Upper lobe of right lung (tissue), 1 donor: Measurements from ENCODE around the gene PPP3R1. TPM values are rescaled to one million over a fixed set of nuclear protein-coding genes. Genes with fewer than 3 reads are reported as not detected.

ENCODE experiments used
- ATAC-seq: fragments of 200-7000 bp; cut with Tn5 transposase; one replicate; pipeline ENCODE4 v1.9.1; 2020; ENCODE audit warnings: mild to moderate bottlenecking, moderate library complexity
- DNase-seq: peaks from one replicate; pipeline ENCODE4 v3.0.0-alpha.2; 2020
- H3K27ac ChIP-seq: fragments of 200-600 bp; one replicate; pipeline ENCODE4 v1.8.0; 2022
- H3K27me3 ChIP-seq: fragments of 200-600 bp; one replicate; pipeline ENCODE4 v1.8.0; 2022; ENCODE audit warnings: mild to moderate bottlenecking
- H3K36me3 ChIP-seq: fragments of 200-600 bp; one replicate; pipeline ENCODE4 v1.8.0; 2022
- H3K4me1 ChIP-seq: fragments of 200-600 bp; one replicate; pipeline ENCODE4 v1.8.0; 2022
- H3K4me3 ChIP-seq: fragments of 200-600 bp; one replicate; pipeline ENCODE4 v1.8.0; 2022; ENCODE audit warnings: mild to moderate bottlenecking
- H3K9me3 ChIP-seq: fragments of 200-600 bp; one replicate; pipeline ENCODE4 v1.8.0; 2022
- CTCF ChIP-seq: fragments of 200-600 bp; IDR thresholded peaks from one replicate; pipeline ENCODE4 v1.8.0; 2022; ENCODE audit warnings: antibody characterized with exemption
- intact Hi-C: fragments of 100-400 bp; cut with DNase I; formaldehyde crosslinking; loops from one replicate; pipeline ENCODE4 v1.11.0; 2022
- total RNA-seq: library from RNA; stranded (reverse); fragmentation: NEBNext Ultra II Directional; extraction: Animal tissue kit (Norgen Biotek cat#: 25700); gene quantifications from one replicate; pipeline ENCODE4 v1.2.1, GENCODE V29; 2021
- donor health status: DM: no; HTN: yes; CAD: no; lungs with severe emphysema.

Gene PPP3R1
- total RNA-seq, 1 donor from 2014 or later = 59.2 TPM

DNA sequence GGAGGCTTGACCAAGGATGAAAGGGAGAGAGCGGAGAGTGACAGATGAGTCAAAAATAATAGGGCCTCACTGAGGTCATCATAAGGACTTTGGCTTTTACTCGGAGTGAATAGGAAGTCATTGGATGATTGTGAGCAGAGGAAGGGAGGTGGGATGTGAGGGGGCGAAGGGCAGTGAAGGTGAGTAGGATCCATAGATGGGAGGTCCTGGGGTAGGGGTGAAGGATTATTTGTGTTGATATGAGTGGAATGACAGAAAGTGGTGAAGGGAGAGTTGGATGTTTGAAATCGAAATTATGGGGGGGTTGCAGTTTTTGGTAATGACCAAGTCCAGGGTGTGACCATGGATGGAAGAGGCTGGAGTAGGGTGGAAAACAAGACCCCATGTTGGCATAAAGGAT, 80.6 kb downstream of the PPP3R1 start:
- no peaks in the 10 kb centered on the region for H3K9me3 ChIP-seq
- TF ChIP-seq CTCF = no peak
- H3K4me3 ChIP-seq = no peak overlapping the region
- H3K4me1 ChIP-seq = no peaks in the 10 kb centered on the region
- DNase-seq (no peak), ATAC-seq (no peak)
- H3K27me3 ChIP-seq = no peaks in the 10 kb centered on the region
- intact Hi-C loops = no loop called here
- H3K27ac ChIP-seq = no peak overlapping the region
- H3K36me3 ChIP-seq = peaks cover 38% of the 10 kb centered on the region

- no peak overlapping the region for H3K4me3 ChIP-seq
- DNase-seq (no peak), ATAC-seq (no peak)
- intact Hi-C loops = no loop called here
- no peaks in the 10 kb centered on the region for H3K4me1 ChIP-seq
- no peak for TF ChIP-seq CTCF
- no peak overlapping the region for H3K27ac ChIP-seq
- H3K27me3 ChIP-seq = no peaks in the 10 kb centered on the region
- H3K9me3 ChIP-seq = no peaks in the 10 kb centered on the region
- peaks cover 40% of the 10 kb centered on the region for H3K36me3 ChIP-seq
Measured at GRCh38 chr2:68171146-68171545, 81.2 kb downstream of the PPP3R1 start.

DNA sequence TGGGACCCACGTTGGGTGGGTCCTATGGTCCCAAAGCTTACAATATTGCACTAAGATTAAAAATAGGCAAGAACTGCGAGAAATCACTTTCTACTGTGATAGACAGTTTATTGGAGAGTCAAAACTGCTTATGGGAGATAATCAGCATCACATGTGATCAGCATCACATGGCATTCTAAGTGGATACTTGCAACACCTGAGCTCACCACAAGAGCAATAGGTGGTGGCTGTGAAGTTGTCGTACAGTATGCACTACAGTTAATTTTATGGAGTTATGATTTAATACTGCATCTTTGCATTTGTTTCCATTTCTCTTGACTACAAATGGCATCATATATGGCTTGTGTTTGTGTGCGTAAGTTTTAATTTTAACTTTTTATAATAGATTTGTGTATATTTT, 83.0 kb downstream of the PPP3R1 start:
- ATAC-seq (no peak), DNase-seq (no peak)
- H3K4me1 ChIP-seq = no peaks in the 10 kb centered on the region
- no peak overlapping the region for H3K27ac ChIP-seq
- no peak for TF ChIP-seq CTCF
- H3K9me3 ChIP-seq = no peaks in the 10 kb centered on the region
- H3K36me3 ChIP-seq = peaks cover 34% of the 10 kb centered on the region
- H3K4me3 ChIP-seq = no peak overlapping the region
- no peaks in the 10 kb centered on the region for H3K27me3 ChIP-seq
- intact Hi-C loops = no loop called here

DNA sequence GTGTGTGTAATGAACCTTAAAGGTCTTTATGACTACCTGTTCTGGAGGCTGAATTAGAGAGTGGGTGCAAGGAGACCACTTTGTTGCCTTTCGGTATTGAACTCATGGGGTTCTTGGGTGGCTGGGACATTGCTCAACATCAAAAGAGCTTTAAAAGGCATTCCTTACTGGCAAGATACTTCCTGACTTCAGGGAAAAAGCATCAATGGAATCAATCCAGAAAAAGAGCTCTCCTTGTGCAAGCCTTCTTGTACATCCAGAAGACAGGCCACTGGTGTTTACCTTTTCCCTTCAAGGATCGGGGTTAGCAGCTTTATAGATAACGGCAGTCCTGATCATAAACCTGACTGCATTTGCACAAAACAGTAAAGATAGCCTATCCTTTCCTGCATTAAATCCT, 85.1 kb downstream of the PPP3R1 start:
- Histone ChIP-seq H3K27me3 (no peaks in the 10 kb centered on the region), H3K4me3 (no peak overlapping the region), H3K4me1 (no peaks in the 10 kb centered on the region), H3K36me3 (peaks cover 45% of the 10 kb centered on the region), H3K9me3 (no peaks in the 10 kb centered on the region), H3K27ac (no peak overlapping the region)
- ATAC-seq (no peak), DNase-seq (no peak)
- intact Hi-C loops = no loop called here
- no peak for TF ChIP-seq CTCF

- Histone ChIP-seq H3K27ac (no peak overlapping the region), H3K4me1 (peaks cover 8% of the 10 kb centered on the region), H3K9me3 (no peaks in the 10 kb centered on the region), H3K36me3 (peaks cover 66% of the 10 kb centered on the region), H3K4me3 (no peak overlapping the region), H3K27me3 (no peaks in the 10 kb centered on the region)
- intact Hi-C loops = no loop called here
- no peak for ATAC-seq
- DNase-seq = no peak
- no peak for TF ChIP-seq CTCF
Measured at GRCh38 chr2:68163641-68164040, 88.7 kb downstream of the PPP3R1 start.

DNA sequence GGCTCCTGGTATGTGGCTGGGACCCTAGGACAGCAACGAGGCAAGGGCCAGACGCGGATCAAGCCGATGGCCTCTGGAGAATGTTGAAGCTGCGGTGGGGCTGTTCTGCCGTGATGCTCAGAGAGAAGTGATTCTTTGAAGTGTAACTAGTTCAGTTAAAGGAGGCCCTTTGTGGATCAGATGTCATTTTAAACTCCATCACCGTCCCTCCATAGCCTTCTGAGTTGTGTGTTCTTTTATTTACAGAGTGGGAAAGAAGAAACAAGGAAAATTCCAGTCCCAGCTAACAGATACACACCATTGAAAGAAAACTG, 94.2 kb downstream of the PPP3R1 start:
- no peak for DNase-seq
- no peak for ATAC-seq
- intact Hi-C loops = no loop called here
- H3K4me1 ChIP-seq = peaks cover 22% of the 10 kb centered on the region
- H3K27ac ChIP-seq = peak overlapping the region; percentile 92
- H3K9me3 ChIP-seq = no peaks in the 10 kb centered on the region
- no peak for TF ChIP-seq CTCF
- peaks cover 31% of the 10 kb centered on the region for H3K36me3 ChIP-seq
- H3K4me3 ChIP-seq = peak overlapping the region; percentile 93
- H3K27me3 ChIP-seq = no peaks in the 10 kb centered on the region
